Choroid plexus epithelial cell (primary cell): ENCODE results near the gene GPRC5C.

Experiments used
- DNase-seq: peaks from one replicate; pipeline ENCODE4 v3.0.0-alpha.2; 2010; ENCODE audit warnings: low read depth
- H3K4me3 ChIP-seq: 2 replicates; pipeline ENCODE4 v1.5.1; 2011; ENCODE audit warnings: low read depth, mild to moderate bottlenecking, control low read depth, low read length, moderate library complexity
- CTCF ChIP-seq: conservative IDR thresholded peaks from 2 replicates; pipeline ENCODE4 v1.5.1; 2011; ENCODE audit warnings: low read depth, mild to moderate bottlenecking, control low read depth, inconsistent platforms, low read length, moderate library complexity

The GPRC5C gene

DNA sequence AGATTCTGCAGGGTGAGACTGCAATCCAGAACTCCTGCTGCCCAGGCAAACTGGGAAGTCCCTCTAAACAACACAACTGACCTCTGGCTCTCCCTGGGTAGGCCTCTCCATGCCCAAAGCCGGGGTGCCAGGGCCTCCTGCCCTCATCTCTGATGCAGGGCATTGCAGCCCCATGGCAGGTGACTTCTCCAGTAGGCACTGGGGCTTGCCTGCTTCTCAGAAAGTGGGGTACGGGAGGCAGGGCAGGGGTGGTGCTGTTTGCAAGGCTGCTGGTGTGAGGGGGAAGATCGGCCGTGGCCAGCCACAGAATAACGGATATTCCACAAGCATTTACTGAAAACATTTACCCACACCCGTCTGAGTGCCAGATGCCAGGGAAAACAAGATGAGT, 4.1 kb upstream of the GPRC5C start:
- no peak for DNase-seq
- TF ChIP-seq CTCF = no peak
- H3K4me3 ChIP-seq = no peak overlapping the region

GRCh38 chr17:74429604-74430384, 2.1 kb upstream of the GPRC5C start:
- TF ChIP-seq CTCF = no peak
- DNase-seq = no peak
- H3K4me3 ChIP-seq = no peak overlapping the region

GRCh38 chr17:74430385-74430705, 1.5 kb upstream of the GPRC5C start:
- no peak overlapping the region for H3K4me3 ChIP-seq
- TF ChIP-seq CTCF = no peak
- no peak for DNase-seq

DNA sequence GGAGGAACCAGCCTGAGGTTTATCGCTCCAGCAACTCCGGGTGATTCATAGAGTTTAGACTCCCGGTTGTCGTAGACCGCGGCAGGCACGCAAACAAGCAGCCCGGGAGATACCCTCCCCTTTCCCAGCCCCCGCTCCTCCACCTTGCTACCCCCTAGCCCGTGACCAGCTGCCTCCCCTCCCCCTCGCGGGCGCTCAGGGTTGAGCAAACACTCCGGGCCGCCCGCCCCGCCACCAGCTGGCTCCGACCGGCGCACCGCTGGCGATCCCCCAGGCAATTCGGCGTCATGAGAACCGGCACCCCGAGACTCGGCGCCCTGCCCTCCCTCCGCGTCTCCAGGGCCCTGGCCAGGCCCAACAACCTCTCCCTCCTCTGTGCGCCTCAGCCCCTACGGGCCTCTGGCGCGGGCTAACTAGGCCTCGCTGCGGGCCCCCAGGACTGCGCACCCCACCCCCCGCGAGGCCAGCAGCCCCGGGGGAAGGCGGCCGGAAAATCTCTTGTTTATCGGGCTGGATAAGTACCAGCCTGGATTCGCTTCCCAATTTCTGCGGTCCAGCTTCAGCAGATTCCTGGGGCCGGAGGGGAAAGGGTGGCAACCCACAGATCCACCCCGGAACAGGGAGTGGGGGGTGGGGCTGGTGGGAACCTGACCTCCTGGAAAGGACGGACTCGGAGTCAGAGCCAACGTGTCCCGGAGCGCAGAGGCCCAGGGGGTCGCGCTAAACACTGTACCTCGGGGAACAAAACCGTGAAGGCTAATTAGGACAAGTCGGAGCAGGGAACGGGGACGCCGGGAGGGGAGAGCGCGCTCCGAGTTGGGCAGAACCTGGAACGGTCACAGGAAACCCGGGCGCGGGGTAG, 951 bp upstream of the GPRC5C start:
- TF ChIP-seq CTCF = no peak
- peak overlapping the region; percentile 26 for H3K4me3 ChIP-seq

DNA sequence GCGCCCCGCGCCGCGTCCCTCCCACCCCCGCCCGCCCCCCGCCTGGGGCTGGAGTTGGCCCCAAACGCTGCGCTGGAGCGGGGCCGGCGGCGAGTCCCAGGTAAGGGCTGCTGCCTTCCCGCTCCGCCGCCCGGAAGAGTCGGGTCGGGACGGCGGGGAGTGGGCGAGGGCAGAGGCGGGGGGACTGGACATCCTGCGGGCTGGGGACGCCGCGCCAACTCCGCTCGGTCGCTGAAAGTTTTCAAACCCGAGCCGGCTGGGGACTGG, 469 bp downstream of the GPRC5C start:
- TF ChIP-seq CTCF = no peak
- no peak overlapping the region for H3K4me3 ChIP-seq
- DNase-seq = no peak

More for the DNA sequence above, 951 bp upstream of the GPRC5C start:
- peak; percentile 46 for DNase-seq

DNA sequence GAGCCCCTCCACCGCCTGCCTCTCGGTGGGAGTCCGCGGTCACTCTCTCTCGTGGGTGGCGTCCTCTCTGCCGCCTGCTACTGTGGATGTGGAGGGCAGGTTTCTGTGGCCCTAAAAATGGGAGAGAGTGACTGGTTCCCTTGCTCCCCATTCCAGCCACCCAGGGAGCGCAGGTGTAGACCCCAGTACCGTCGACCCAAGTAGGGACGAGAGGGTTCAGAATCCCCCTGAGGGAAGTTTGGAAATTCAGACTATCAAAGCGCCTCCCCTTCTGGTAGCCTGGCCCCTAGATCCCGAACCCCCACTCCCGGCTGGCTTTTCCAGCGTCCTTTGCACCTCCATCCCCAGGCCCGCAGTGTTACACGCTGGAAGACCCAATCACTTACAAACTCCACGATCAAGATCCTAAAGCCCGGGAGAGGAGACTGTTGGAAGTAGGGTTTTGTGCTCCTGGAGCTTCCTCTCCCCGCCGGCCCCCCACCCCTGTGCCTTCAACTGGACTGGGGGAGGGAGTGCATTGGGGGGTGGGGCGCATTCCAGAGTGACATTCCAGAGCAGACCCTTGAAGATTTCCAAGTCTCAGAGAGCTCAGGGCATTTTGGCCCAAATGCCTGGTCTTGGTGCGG, 991 bp downstream of the GPRC5C start:
- no peak for TF ChIP-seq CTCF
- no peak overlapping the region for H3K4me3 ChIP-seq
- DNase-seq = no peak
